Measurements from ENCODE around the gene FAM3A. TPM values are rescaled to one million over a fixed set of nuclear protein-coding genes. Genes with fewer than 3 reads are reported as not detected.

Gene FAM3A
- total RNA-seq, 1 experiment from 2014 or later = 60.3 TPM

GRCh38 chrX:154485150-154486051 lies 30.6 kb downstream of the FAM3A start:
- Histone ChIP-seq H3K36me3 (ENCODE audit: low read depth) (no peaks in the 10 kb centered on the region), H3K9me2 (ENCODE audit: insufficient read depth) (no peaks in the 10 kb centered on the region), H3K4me1 (replicated peaks; ENCODE audit: insufficient read depth) (peaks cover 26% of the 10 kb centered on the region), H2AFZ (peak overlapping the region; percentile 69; the same call in 1 of the 2 replicates), H3K27me3 (ENCODE audit: insufficient read depth, low read depth) (no peaks in the 10 kb centered on the region), H3K4me2 (peak overlapping the region; percentile 88), H3K9me3 (ENCODE audit: insufficient read depth, low read depth) (no peaks in the 10 kb centered on the region), H3K4me3 (peak overlapping the region; percentile 69; the same call in 1 of the 2 replicates), H3K27ac (peak overlapping the region; percentile 9; the same call in 1 of the 2 replicates), H3K79me2 (ENCODE audit: low read depth) (peaks cover 14% of the 10 kb centered on the region), H4K20me1 (ENCODE audit: insufficient read depth) (no peaks in the 10 kb centered on the region), H3F3A (ENCODE audit: insufficient read depth, low read depth) (peaks cover 6% of the 10 kb centered on the region; the same call in 1 of the 2 replicates)
- TF ChIP-seq, protein P1, sequence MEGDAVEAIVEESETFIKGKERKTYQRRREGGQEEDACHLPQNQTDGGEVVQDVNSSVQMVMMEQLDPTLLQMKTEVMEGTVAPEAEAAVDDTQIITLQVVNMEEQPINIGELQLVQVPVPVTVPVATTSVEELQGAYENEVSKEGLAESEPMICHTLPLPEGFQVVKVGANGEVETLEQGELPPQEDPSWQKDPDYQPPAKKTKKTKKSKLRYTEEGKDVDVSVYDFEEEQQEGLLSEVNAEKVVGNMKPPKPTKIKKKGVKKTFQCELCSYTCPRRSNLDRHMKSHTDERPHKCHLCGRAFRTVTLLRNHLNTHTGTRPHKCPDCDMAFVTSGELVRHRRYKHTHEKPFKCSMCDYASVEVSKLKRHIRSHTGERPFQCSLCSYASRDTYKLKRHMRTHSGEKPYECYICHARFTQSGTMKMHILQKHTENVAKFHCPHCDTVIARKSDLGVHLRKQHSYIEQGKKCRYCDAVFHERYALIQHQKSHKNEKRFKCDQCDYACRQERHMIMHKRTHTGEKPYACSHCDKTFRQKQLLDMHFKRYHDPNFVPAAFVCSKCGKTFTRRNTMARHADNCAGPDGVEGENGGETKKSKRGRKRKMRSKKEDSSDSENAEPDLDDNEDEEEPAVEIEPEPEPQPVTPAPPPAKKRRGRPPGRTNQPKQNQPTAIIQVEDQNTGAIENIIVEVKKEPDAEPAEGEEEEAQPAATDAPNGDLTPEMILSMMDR (conservative IDR thresholded peaks at IDR 0.05) = no peak
- no peak for TF ChIP-seq EZH2 (IDR thresholded peaks at IDR 0.05; ENCODE audit: low read depth)
- intact Hi-C loops (cut with micrococcal nuclease; ENCODE audit: unreplicated experiment) = loop anchor here (2.0 to 5.0 kb wide), 3 partner anchors 27 to 113 kb away; partner anchors contain the start of genes PLXNA3 and RPL10
- BruUV-seq (replicated peaks) = no TSS peak
- ChIA-PET POLR2A (ENCODE audit: unreplicated experiment) (interaction anchor here (0.6 kb wide), 2 partner anchors 28 to 116 kb away, joined by 6 to 9 read pairs; no protein-coding TSS in a partner anchor), CTCF (interaction anchor here (0.5 to 1.5 kb wide), 2 partner anchors 112 to 172 kb away, joined by 5 to 6 read pairs; no protein-coding TSS in a partner anchor)
- DNase-seq = peak in 1 of 2 experiments; percentile 14

DNA sequence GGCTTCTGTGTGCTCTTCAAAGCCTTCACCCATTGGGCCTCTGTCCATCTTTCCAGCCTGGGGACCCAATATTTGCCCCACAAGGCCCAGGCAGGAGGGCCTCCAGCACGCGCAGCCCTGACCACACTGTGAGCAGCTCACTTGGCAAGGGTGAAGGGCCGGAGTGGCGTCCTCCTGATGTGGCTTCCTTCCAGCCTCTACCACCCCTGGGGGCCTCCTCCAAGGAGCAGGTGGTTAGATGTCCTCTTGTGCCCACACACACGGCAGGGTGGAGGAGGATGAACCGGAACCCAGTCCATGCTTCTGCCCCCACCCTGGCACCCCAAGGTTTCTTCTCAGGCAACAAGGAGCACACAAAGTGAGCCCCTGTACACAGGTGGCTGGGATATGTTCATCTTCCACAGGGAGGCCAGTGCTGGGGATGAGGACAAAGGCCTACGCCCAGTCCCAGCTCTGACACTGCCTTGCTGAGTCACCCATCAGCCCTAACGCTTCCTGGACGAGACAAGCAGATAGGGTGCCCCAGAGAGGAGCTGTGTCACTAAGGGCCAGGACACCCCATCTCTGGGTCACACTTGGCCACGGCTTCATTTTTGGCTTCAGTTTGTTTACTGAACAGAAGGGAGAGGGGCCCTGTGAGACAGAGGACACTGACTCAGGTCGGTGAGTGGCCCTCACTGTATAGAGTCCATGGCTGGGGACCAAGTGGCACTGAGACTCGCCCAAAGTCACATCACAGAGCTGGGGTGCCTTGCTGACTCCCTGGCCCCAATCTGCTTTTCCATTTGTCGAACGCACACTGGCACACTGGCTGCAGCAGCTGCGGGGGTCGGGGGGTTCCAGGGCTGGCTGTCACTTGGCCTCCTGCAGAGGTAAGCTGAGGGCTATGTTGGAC lies 31.5 kb downstream of the FAM3A start:
- Histone ChIP-seq H3K27ac (no peak overlapping the region), H3K4me2 (peak overlapping the region; percentile 88), H3K4me1 (replicated peaks; ENCODE audit: insufficient read depth) (peaks cover 23% of the 10 kb centered on the region), H3F3A (ENCODE audit: insufficient read depth, low read depth) (peaks cover 6% of the 10 kb centered on the region; the same call in 1 of the 2 replicates), H3K79me2 (ENCODE audit: low read depth) (peaks cover 14% of the 10 kb centered on the region), H3K4me3 (no peak overlapping the region), H3K9me3 (ENCODE audit: insufficient read depth, low read depth) (no peaks in the 10 kb centered on the region), H3K27me3 (ENCODE audit: insufficient read depth, low read depth) (no peaks in the 10 kb centered on the region), H4K20me1 (ENCODE audit: insufficient read depth) (no peaks in the 10 kb centered on the region), H3K36me3 (ENCODE audit: low read depth) (no peaks in the 10 kb centered on the region), H3K9me2 (ENCODE audit: insufficient read depth) (no peaks in the 10 kb centered on the region), H2AFZ (no peak overlapping the region)
- ChIA-PET CTCF (interaction anchor here (0.5 to 1.5 kb wide), 2 partner anchors 111 to 171 kb away, joined by 5 to 6 read pairs; no protein-coding TSS in a partner anchor), POLR2A (ENCODE audit: unreplicated experiment) (interaction anchor here (0.6 kb wide), 1 partner anchor 27 kb away, joined by 9 read pairs; no protein-coding TSS in a partner anchor)
- TF ChIP-seq, protein P1 (conservative IDR thresholded peaks at IDR 0.05) = no peak
- no peak for TF ChIP-seq EZH2 (IDR thresholded peaks at IDR 0.05; ENCODE audit: low read depth)
- BruUV-seq (replicated peaks) = TSS peak; percentile 77
- DNase-seq = peak in 1 of 2 experiments; percentile 71
- intact Hi-C loops (cut with micrococcal nuclease; ENCODE audit: unreplicated experiment) = loop anchor here (2.0 to 5.0 kb wide), 3 partner anchors 26 to 112 kb away; partner anchors contain the start of genes PLXNA3 and RPL10

DNA sequence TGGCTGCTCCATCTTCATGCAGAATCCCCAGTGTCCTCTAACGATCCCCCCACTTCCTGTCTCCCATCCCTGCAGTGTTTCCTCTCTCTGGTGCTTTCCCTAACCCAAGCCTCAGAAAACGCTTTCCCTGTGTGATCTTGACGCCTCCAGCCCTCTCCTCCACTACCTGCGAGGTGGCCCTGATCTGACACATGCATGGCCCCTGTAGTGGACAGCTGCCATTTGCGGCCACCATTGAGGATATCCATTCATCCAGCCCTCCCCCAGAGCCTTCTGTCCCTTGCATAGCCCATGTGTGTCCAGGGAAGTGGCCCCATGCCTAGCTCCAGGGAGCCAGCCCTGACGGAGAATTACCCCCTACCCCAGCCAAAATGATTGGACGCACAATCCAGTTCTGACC lies 32.7 kb downstream of the FAM3A start:
- H3K36me3 ChIP-seq (ENCODE audit: low read depth) = no peaks in the 10 kb centered on the region
- intact Hi-C loops (cut with micrococcal nuclease; ENCODE audit: unreplicated experiment) = no loop called here

More for the DNA sequence above, 32.7 kb downstream of the FAM3A start:
- H3K4me1 ChIP-seq (replicated peaks; ENCODE audit: insufficient read depth) = peaks cover 19% of the 10 kb centered on the region
- no peaks in the 10 kb centered on the region for H3K9me3 ChIP-seq (ENCODE audit: insufficient read depth, low read depth)
- ChIA-PET CTCF (no interaction called here), POLR2A (ENCODE audit: unreplicated experiment) (interaction anchor here (0.6 kb wide), 1 partner anchor 48 kb away, joined by 9 read pairs; no protein-coding TSS in a partner anchor)
- no peaks in the 10 kb centered on the region for H3K27me3 ChIP-seq (ENCODE audit: insufficient read depth, low read depth)
- H3K27ac ChIP-seq = no peak overlapping the region
- no peak for DNase-seq
- peaks cover 6% of the 10 kb centered on the region; the same call in 1 of the 2 replicates for H3F3A ChIP-seq (ENCODE audit: insufficient read depth, low read depth)
- H3K4me2 ChIP-seq = no peak overlapping the region
- no peak overlapping the region for H2AFZ ChIP-seq
- H4K20me1 ChIP-seq (ENCODE audit: insufficient read depth) = no peaks in the 10 kb centered on the region
- H3K4me3 ChIP-seq = no peak overlapping the region
- TF ChIP-seq EZH2 (IDR thresholded peaks at IDR 0.05; ENCODE audit: low read depth) = no peak
- TF ChIP-seq, protein P1 (conservative IDR thresholded peaks at IDR 0.05) = no peak
- no peaks in the 10 kb centered on the region for H3K9me2 ChIP-seq (ENCODE audit: insufficient read depth)
- H3K79me2 ChIP-seq (ENCODE audit: low read depth) = peaks cover 14% of the 10 kb centered on the region
- no TSS peak for BruUV-seq (replicated peaks)

Measured in PC-9 (cell line).